Astrocyte (in vitro differentiated cells and primary cell): ENCODE results near the gene ZMIZ1. TPM values are rescaled to one million over a fixed set of nuclear protein-coding genes. Genes with fewer than 3 reads are reported as not detected.

Source experiments
- DNase-seq: peaks from one replicate; pipeline ENCODE4 v3.0.0-alpha.2; 2010; ENCODE audit warnings: low read depth
- FAIRE-seq: peaks from 2 replicates; lab custom pipeline; 2011; peaks lifted over from hg19 to GRCh38; lab: Jason Lieb, UNC
- H2AFZ ChIP-seq: 2 replicates; pipeline ENCODE4 v1.6.0; 2012; ENCODE audit warnings: low read depth, low read length, inconsistent platforms
- H3K27ac ChIP-seq: 2 replicates; pipeline ENCODE4 v1.5.1; 2011; ENCODE audit warnings: low read depth, low read length, inconsistent platforms
- H3K27me3 ChIP-seq: 2 replicates; pipeline ENCODE4 v1.6.0; 2011; ENCODE audit warnings: low read length, inconsistent platforms; ENCODE audit not compliant: insufficient read depth
- H3K36me3 ChIP-seq: 2 replicates; pipeline ENCODE4 v1.5.1; 2011; ENCODE audit warnings: low read length, inconsistent platforms; ENCODE audit not compliant: insufficient read depth
- H3K4me1 ChIP-seq: 2 replicates; pipeline ENCODE4 v1.5.1; 2011; ENCODE audit warnings: low read length, inconsistent platforms; ENCODE audit not compliant: insufficient read depth
- H3K4me2 ChIP-seq: 2 replicates; pipeline ENCODE4 v1.6.0; 2012; ENCODE audit warnings: low read length, inconsistent platforms
- H3K4me3 ChIP-seq: 2 replicates; pipeline ENCODE4 v1.5.1; 2011; ENCODE audit warnings: low read depth, mild to moderate bottlenecking, low read length, inconsistent platforms; ENCODE audit not compliant: insufficient read depth
- H3K79me2 ChIP-seq: 2 replicates; pipeline ENCODE4 v1.6.0; 2012; ENCODE audit warnings: mild to moderate bottlenecking, low read length, inconsistent platforms; ENCODE audit not compliant: insufficient read depth
- H3K9ac ChIP-seq: 2 replicates; pipeline ENCODE4 v1.6.0; 2012; ENCODE audit warnings: mild to moderate bottlenecking, low read length, inconsistent platforms
- H3K9me3 ChIP-seq: 2 replicates; pipeline ENCODE4 v1.5.1; 2012; ENCODE audit warnings: low read depth, mild to moderate bottlenecking, low read length, inconsistent platforms; ENCODE audit not compliant: insufficient read depth
- H4K20me1 ChIP-seq: 2 replicates; pipeline ENCODE4 v1.6.0; 2012; ENCODE audit warnings: low read length, inconsistent platforms; ENCODE audit not compliant: insufficient read depth
- H3K27ac Mint-ChIP-seq: one replicate; pipeline ENCODE4 v1.8.0; 2021; ENCODE audit warnings: mild to moderate bottlenecking, mixed read lengths; ENCODE audit not compliant: unreplicated experiment
- H3K27me3 Mint-ChIP-seq: one replicate; pipeline ENCODE4 v1.8.0; 2021; ENCODE audit warnings: low read depth, mixed read lengths; ENCODE audit not compliant: unreplicated experiment
- H3K36me3 Mint-ChIP-seq: one replicate; pipeline ENCODE4 v1.8.0; 2021; ENCODE audit warnings: low read depth, mixed read lengths; ENCODE audit not compliant: unreplicated experiment
- H3K4me1 Mint-ChIP-seq: one replicate; pipeline ENCODE4 v1.8.0; 2021; ENCODE audit warnings: low read depth, mixed read lengths; ENCODE audit not compliant: unreplicated experiment
- H3K4me3 Mint-ChIP-seq: one replicate; pipeline ENCODE4 v1.8.0; 2021; ENCODE audit warnings: mild to moderate bottlenecking, moderate library complexity, mixed read lengths; ENCODE audit not compliant: unreplicated experiment
- H3K9me3 Mint-ChIP-seq: one replicate; pipeline ENCODE4 v1.8.0; 2021; ENCODE audit warnings: mild to moderate bottlenecking, mixed read lengths; ENCODE audit not compliant: unreplicated experiment
- CTCF ChIP-seq: IDR thresholded peaks from 2 replicates; pipeline ENCODE4 v1.5.1; 2011; ENCODE audit warnings: low read depth, mild to moderate bottlenecking, inconsistent platforms, low read length, moderate library complexity; ENCODE audit not compliant: insufficient read depth
- EZH2 ChIP-seq: IDR thresholded peaks from 2 replicates; pipeline ENCODE4 v1.6.1; 2012; ENCODE audit warnings: mild to moderate bottlenecking, low read length, inconsistent platforms; ENCODE audit not compliant: insufficient read depth
- total RNA-seq: library from RNA; stranded (reverse); gene quantifications from 2 replicates; pipeline ENCODE4 v1.2.1, GENCODE V29; 2021

ZMIZ1 gene
- total RNA-seq, 1 donor from 2014 or later: 45.5 TPM

- Mint-ChIP-seq H3K27me3 (no peaks in the 10 kb centered on the region), H3K4me3 (no peak overlapping the region), H3K4me1 (peaks cover 2% of the 10 kb centered on the region), H3K27ac (no peak overlapping the region), H3K36me3 (peaks cover 21% of the 10 kb centered on the region), H3K9me3 (no peaks in the 10 kb centered on the region)
- Histone ChIP-seq H3K4me1 (no peaks in the 10 kb centered on the region), H3K4me3 (no peak overlapping the region), H3K9me3 (no peaks in the 10 kb centered on the region), H3K4me2 (no peak overlapping the region), H4K20me1 (peaks cover 82% of the 10 kb centered on the region), H3K36me3 (peaks cover 31% of the 10 kb centered on the region), H2AFZ (no peak overlapping the region), H3K27ac (no peak overlapping the region), H3K9ac (no peak overlapping the region), H3K79me2 (peaks cover 3% of the 10 kb centered on the region), H3K27me3 (no peaks in the 10 kb centered on the region)
- TF ChIP-seq EZH2 (no peak), CTCF (no peak)
- DNase-seq (no peak), FAIRE-seq (no peak)
Observed at GRCh38 chr10:79308969-79309665, 240.4 kb downstream of the ZMIZ1 start.

GRCh38 chr10:79310200-79310865, 241.6 kb downstream of the ZMIZ1 start:
- H3K9me3 Mint-ChIP-seq: no peaks in the 10 kb centered on the region
- H2AFZ ChIP-seq: no peak overlapping the region
- TF ChIP-seq CTCF: no peak
- TF ChIP-seq EZH2: no peak
- no peaks in the 10 kb centered on the region for H3K4me1 Mint-ChIP-seq
- H3K4me3 ChIP-seq: no peak overlapping the region
- peaks cover 22% of the 10 kb centered on the region for H3K36me3 ChIP-seq
- H3K9ac ChIP-seq: no peak overlapping the region
- no peak overlapping the region for H3K4me3 Mint-ChIP-seq
- no peaks in the 10 kb centered on the region for H3K27me3 Mint-ChIP-seq
- no peaks in the 10 kb centered on the region for H3K4me1 ChIP-seq
- H3K27ac ChIP-seq: no peak overlapping the region
- H4K20me1 ChIP-seq: peaks cover 81% of the 10 kb centered on the region
- no peaks in the 10 kb centered on the region for H3K27me3 ChIP-seq
- no peak for FAIRE-seq
- H3K9me3 ChIP-seq: no peaks in the 10 kb centered on the region
- no peak overlapping the region for H3K27ac Mint-ChIP-seq
- DNase-seq: no peak
- peaks cover 3% of the 10 kb centered on the region for H3K79me2 ChIP-seq
- H3K36me3 Mint-ChIP-seq: peaks cover 21% of the 10 kb centered on the region
- no peak overlapping the region for H3K4me2 ChIP-seq
